GDM1 (cell line): ENCODE measurements around the gene THEM4.
"Not testable (repeated sequence)": the region's sequence is repeated elsewhere in the genome, so short reads cannot be mapped to it uniquely, and the experiment has no call there.

Experiments
- DNase-seq: peaks from one replicate; lab custom pipeline; 2025; lab: John Stamatoyannopoulos, UW

THEM4 gene

GRCh38 chr1:151893176-151893924 is 16.0 kb downstream of the THEM4 start:
- no peak for DNase-seq

- no peak for DNase-seq
Observed at GRCh38 chr1:151892190-151892589, 17.1 kb downstream of the THEM4 start.

GRCh38 chr1:151891512-151891911 is 17.8 kb downstream of the THEM4 start:
- no peak for DNase-seq

GRCh38 chr1:151888972-151889570 is 20.2 kb downstream of the THEM4 start:
- DNase-seq: no peak

- DNase-seq: no peak
Observed at GRCh38 chr1:151887028-151887427, 22.3 kb downstream of the THEM4 start.

GRCh38 chr1:151885479-151885878 is 23.8 kb downstream of the THEM4 start:
- DNase-seq: no peak

GRCh38 chr1:151884879-151885278 is 24.4 kb downstream of the THEM4 start:
- not testable (repeated sequence) for DNase-seq

- DNase-seq: not testable (repeated sequence)
Observed at GRCh38 chr1:151884445-151884844, 24.9 kb downstream of the THEM4 start.

- DNase-seq: not testable (repeated sequence)
Observed at GRCh38 chr1:151883898-151884297, 25.4 kb downstream of the THEM4 start.

GRCh38 chr1:151882918-151883317 is 26.4 kb downstream of the THEM4 start:
- not testable (repeated sequence) for DNase-seq

- DNase-seq: no peak
Observed at GRCh38 chr1:151882466-151882865, 26.8 kb downstream of the THEM4 start.

GRCh38 chr1:151881479-151881878 is 27.8 kb downstream of the THEM4 start:
- no peak for DNase-seq

- no peak for DNase-seq
Observed at GRCh38 chr1:151875419-151876097, 33.8 kb downstream of the THEM4 start.

- peak; percentile 63 for DNase-seq
Observed at GRCh38 chr1:151872776-151873175, 36.5 kb downstream of the THEM4 start.

- DNase-seq: no peak
Observed at GRCh38 chr1:151871284-151872030, 37.9 kb downstream of the THEM4 start.

- no peak for DNase-seq
Observed at GRCh38 chr1:151868486-151868885, 40.8 kb downstream of the THEM4 start.

GRCh38 chr1:151867765-151868411 is 41.4 kb downstream of the THEM4 start:
- no peak for DNase-seq

- no peak for DNase-seq
Observed at GRCh38 chr1:151867321-151867720, 42.0 kb downstream of the THEM4 start.

- DNase-seq: no peak
Observed at GRCh38 chr1:151864411-151864810, 44.9 kb downstream of the THEM4 start.

- DNase-seq: no peak
Observed at GRCh38 chr1:151862604-151863003, 46.7 kb downstream of the THEM4 start.

GRCh38 chr1:151860504-151861187 is 48.7 kb downstream of the THEM4 start:
- DNase-seq: no peak
